Liver (tissue), 3 donors: ENCODE data around the gene TPPP3.

Source experiments
- CTCF ChIP-seq: fragments of 150-350 bp; IDR thresholded peaks from 2 replicates; pipeline ENCODE4 v1.5.1; 2017; ENCODE audit warnings: improper control_type of control experiment, low read depth, low read length; ENCODE audit not compliant: missing input control
- EGR1 ChIP-seq, 2 donors: IDR thresholded peaks; 2 replicates each; pipeline ENCODE4 v1.6.1; 2016 to 2018; ENCODE audit warnings: antibody characterized with exemption in 2 of 2, low read depth in 2 of 2
- FOXA1 ChIP-seq: IDR thresholded peaks from 2 replicates; pipeline ENCODE4 v1.6.1; 2016; ENCODE audit warnings: antibody characterized with exemption
- HNF4G ChIP-seq: IDR thresholded peaks from 2 replicates; pipeline ENCODE4 v1.6.1; 2016; ENCODE audit warnings: antibody characterized with exemption
- JUND ChIP-seq, 2 donors: IDR thresholded peaks; 2 replicates each; pipeline ENCODE4 v1.6.1; 2016; ENCODE audit warnings: antibody characterized with exemption in 2 of 2
- RAD21 ChIP-seq, 2 donors: IDR thresholded peaks; 2 replicates each; pipeline ENCODE4 v1.6.1; 2016; ENCODE audit warnings: antibody characterized with exemption in 2 of 2, mild to moderate bottlenecking in 2 of 2
- RXRA ChIP-seq, 2 donors: IDR thresholded peaks; 2 replicates each; pipeline ENCODE4 v1.6.1; 2017 to 2018; ENCODE audit warnings: antibody characterized with exemption in 2 of 2, mild to moderate bottlenecking in 1 of 2
- SP1 ChIP-seq: IDR thresholded peaks from 2 replicates; pipeline ENCODE4 v1.6.1; 2018; ENCODE audit warnings: antibody characterized with exemption, mild to moderate bottlenecking
- TAF1 ChIP-seq: conservative IDR thresholded peaks from 2 replicates; pipeline ENCODE4 v1.6.1; 2016; ENCODE audit warnings: antibody characterized with exemption, mild to moderate bottlenecking
- YY1 ChIP-seq: IDR thresholded peaks from 2 replicates; pipeline ENCODE4 v1.6.1; 2016; ENCODE audit warnings: antibody characterized with exemption, mild to moderate bottlenecking
- ZBTB33 ChIP-seq: IDR thresholded peaks from 2 replicates; pipeline ENCODE4 v1.6.1; 2016; ENCODE audit warnings: antibody characterized with exemption
- TF ChIP-seq, protein P1 (sequence below): IDR thresholded peaks from 2 replicates; pipeline ENCODE4 v1.6.1; 2016; ENCODE audit warnings: antibody characterized with exemption
- TF ChIP-seq, protein P2 (sequence below): IDR thresholded peaks from 2 replicates; pipeline ENCODE4 v1.6.1; 2016; ENCODE audit warnings: antibody characterized with exemption
- TF ChIP-seq, protein P3 (sequence below): IDR thresholded peaks from 2 replicates; pipeline ENCODE4 v1.6.1; 2016; ENCODE audit warnings: antibody characterized with exemption, mild to moderate bottlenecking
- donor health status: healthy.
- donor health status: healthy.

DNA sequence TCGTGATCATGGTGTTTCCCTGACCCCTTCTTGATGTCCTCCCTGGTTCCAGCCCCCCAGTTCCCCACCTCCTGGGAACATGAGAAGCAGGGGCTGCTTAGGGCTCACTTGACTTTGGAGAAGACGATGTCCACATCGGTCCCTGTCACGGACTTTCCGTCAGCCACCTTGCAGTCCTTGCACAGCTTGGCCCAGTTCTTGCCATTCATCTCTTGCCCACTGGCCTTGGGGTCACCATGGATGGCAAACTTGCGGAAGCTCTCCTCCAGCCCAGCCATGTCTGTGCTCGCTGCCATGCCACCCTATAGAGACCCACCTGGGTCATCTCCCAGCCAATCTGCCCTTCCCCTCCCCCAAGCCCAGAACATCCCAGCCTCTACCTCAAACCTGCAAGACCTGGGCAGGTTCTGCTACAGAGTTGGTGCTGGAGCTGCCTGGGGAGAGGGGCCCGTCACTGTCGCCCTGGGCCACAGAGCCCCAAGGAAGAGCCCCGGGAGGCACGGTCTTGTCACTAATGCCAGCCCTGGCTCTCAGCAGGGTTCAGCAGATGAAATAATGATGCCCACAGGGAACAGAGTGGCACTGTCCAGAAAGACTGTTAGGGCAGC lies 2.4 kb downstream of the TPPP3 start:
- TF ChIP-seq CTCF (no peak), RXRA (IDR thresholded peaks at IDR 0.05) (no peak), RAD21 (IDR thresholded peaks at IDR 0.05) (no peak), EGR1 (IDR thresholded peaks at IDR 0.05; ENCODE audit: low read depth in 2 of 2) (no peak), ZBTB33 (no peak), TAF1 (no peak), YY1 (no peak), JUND (IDR thresholded peaks at IDR 0.05) (no peak), HNF4G (no peak), FOXA1 (no peak), SP1 (no peak)
- TF ChIP-seq, protein P1, sequence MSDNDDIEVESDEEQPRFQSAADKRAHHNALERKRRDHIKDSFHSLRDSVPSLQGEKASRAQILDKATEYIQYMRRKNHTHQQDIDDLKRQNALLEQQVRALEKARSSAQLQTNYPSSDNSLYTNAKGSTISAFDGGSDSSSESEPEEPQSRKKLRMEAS = no peak
- TF ChIP-seq, protein P2, sequence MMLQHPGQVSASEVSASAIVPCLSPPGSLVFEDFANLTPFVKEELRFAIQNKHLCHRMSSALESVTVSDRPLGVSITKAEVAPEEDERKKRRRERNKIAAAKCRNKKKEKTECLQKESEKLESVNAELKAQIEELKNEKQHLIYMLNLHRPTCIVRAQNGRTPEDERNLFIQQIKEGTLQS = no peak
- TF ChIP-seq, protein P3, sequence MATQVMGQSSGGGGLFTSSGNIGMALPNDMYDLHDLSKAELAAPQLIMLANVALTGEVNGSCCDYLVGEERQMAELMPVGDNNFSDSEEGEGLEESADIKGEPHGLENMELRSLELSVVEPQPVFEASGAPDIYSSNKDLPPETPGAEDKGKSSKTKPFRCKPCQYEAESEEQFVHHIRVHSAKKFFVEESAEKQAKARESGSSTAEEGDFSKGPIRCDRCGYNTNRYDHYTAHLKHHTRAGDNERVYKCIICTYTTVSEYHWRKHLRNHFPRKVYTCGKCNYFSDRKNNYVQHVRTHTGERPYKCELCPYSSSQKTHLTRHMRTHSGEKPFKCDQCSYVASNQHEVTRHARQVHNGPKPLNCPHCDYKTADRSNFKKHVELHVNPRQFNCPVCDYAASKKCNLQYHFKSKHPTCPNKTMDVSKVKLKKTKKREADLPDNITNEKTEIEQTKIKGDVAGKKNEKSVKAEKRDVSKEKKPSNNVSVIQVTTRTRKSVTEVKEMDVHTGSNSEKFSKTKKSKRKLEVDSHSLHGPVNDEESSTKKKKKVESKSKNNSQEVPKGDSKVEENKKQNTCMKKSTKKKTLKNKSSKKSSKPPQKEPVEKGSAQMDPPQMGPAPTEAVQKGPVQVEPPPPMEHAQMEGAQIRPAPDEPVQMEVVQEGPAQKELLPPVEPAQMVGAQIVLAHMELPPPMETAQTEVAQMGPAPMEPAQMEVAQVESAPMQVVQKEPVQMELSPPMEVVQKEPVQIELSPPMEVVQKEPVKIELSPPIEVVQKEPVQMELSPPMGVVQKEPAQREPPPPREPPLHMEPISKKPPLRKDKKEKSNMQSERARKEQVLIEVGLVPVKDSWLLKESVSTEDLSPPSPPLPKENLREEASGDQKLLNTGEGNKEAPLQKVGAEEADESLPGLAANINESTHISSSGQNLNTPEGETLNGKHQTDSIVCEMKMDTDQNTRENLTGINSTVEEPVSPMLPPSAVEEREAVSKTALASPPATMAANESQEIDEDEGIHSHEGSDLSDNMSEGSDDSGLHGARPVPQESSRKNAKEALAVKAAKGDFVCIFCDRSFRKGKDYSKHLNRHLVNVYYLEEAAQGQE = no peak
